ENCODE measurements around the gene NUP133. TPM values are rescaled to one million over a fixed set of nuclear protein-coding genes. Genes with fewer than 3 reads are reported as not detected.
"Not testable (repeated sequence)": the region's sequence is repeated elsewhere in the genome, so short reads cannot be mapped to it uniquely, and the experiment has no call there.

The NUP133 gene
- total RNA-seq, 1 donor from 2014 or later = 32.6 TPM

DNA sequence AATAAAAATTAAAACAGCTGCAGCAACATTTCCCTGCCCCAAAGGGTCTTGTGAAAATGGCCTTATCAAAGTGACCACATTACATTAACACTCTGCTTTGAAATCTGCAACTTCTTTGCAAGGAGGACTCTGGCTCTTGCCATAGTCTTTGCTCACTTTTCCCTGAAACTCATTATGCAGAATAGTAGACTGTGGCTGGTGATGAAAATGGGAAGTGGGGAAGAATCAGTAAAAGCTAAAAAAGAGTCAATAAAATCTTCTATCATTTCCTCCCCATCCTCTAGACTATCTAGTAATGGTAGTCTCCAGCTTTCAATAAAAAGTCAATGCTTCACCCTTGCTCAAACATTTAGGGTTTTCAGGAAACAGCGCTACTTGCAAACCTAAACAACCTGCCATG is 18.6 kb upstream of the NUP133 start:
- no peak for TF ChIP-seq CTCF (IDR thresholded peaks at IDR 0.05)
- Histone ChIP-seq H3K4me3 (no peak overlapping the region), H3K27me3 (ENCODE audit: low read depth) (no peaks in the 10 kb centered on the region), H3K27ac (no peak overlapping the region), H3K9me3 (no peaks in the 10 kb centered on the region), H3K36me3 (peaks cover 100% of the 10 kb centered on the region), H3K4me1 (no peaks in the 10 kb centered on the region)
- no peak for DNase-seq
- intact Hi-C loops (cut with DNase I) = no loop called here
- ATAC-seq = no peak

DNA sequence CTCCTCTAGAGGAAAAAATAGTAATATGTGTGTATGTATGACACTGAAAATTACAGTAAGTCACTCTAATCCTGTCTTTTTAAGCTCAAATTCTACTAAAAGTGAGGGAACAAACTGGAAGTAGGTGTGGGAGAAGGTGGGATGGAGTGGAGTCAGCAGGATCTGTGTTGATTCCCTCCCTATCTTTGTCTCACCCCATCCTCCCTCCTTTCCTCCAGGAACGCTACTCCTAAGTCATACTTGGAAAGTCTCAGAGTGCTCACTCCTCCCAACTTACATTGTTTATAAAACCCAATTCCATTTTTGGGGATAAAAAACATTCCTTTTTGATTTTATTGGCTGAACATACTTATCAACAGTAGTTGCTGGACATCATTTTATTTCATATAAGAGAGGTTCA is 14.9 kb upstream of the NUP133 start:
- Histone ChIP-seq H3K27ac (no peak overlapping the region), H3K4me3 (no peak overlapping the region), H3K9me3 (no peaks in the 10 kb centered on the region), H3K36me3 (peaks cover 95% of the 10 kb centered on the region), H3K4me1 (no peaks in the 10 kb centered on the region), H3K27me3 (ENCODE audit: low read depth) (no peaks in the 10 kb centered on the region)
- no peak for TF ChIP-seq CTCF (IDR thresholded peaks at IDR 0.05)
- no peak for DNase-seq
- no peak for ATAC-seq
- intact Hi-C loops (cut with DNase I) = no loop called here

- peaks cover 39% of the 10 kb centered on the region for H3K36me3 ChIP-seq
- no peaks in the 10 kb centered on the region for H3K9me3 ChIP-seq
- TF ChIP-seq CTCF (IDR thresholded peaks at IDR 0.05) = peak; percentile 76
- no peaks in the 10 kb centered on the region for H3K4me1 ChIP-seq
- DNase-seq (peak; percentile 53), ATAC-seq (peak; percentile 82 to 86)
- no peak overlapping the region for H3K27ac ChIP-seq
- no peak overlapping the region for H3K4me3 ChIP-seq
- no peaks in the 10 kb centered on the region for H3K27me3 ChIP-seq (ENCODE audit: low read depth)
- intact Hi-C loops (cut with DNase I) = no loop called here
Observed at GRCh38 chr1:229514578-229515275, 6.6 kb upstream of the NUP133 start.

DNA sequence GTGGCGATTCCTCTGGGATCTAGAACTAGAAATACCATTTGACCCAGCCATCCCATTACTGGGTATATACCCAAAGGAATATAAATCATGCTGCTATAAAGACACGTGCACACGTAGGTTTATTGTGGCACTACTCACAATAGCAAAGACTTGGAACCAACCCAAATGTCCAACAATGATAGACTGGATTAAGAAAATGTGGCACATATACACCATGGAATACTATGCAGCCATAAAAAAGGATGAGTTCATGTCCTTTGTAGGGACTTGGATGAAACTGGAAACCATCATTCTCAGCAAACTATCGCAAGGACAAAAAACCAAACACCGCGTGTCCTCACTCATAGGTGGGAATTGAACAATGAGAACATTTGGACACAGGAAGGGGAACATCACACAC is 3.5 kb upstream of the NUP133 start:
- ATAC-seq; H3K27me3 ChIP-seq (ENCODE audit: low read depth); H3K9me3 ChIP-seq; intact Hi-C loops (cut with DNase I); H3K4me3 ChIP-seq; H3K36me3 ChIP-seq; H3K27ac ChIP-seq; DNase-seq: not testable (repeated sequence)
- H3K4me1 ChIP-seq = peaks cover 16% of the 10 kb centered on the region

GRCh38 chr1:229511201-229511600 is 3.1 kb upstream of the NUP133 start:
- H3K9me3 ChIP-seq; H3K27me3 ChIP-seq (ENCODE audit: low read depth); H3K4me3 ChIP-seq; H3K36me3 ChIP-seq; H3K27ac ChIP-seq; ATAC-seq; intact Hi-C loops (cut with DNase I); DNase-seq: not testable (repeated sequence)
- H3K4me1 ChIP-seq = peaks cover 20% of the 10 kb centered on the region

GRCh38 chr1:229509576-229509975 is 1.4 kb upstream of the NUP133 start:
- H3K27ac ChIP-seq = no peak overlapping the region
- no peaks in the 10 kb centered on the region for H3K27me3 ChIP-seq (ENCODE audit: low read depth)
- ATAC-seq (no peak), DNase-seq (no peak)
- TF ChIP-seq CTCF (IDR thresholded peaks at IDR 0.05) = no peak
- peaks cover 21% of the 10 kb centered on the region for H3K4me1 ChIP-seq
- no peaks in the 10 kb centered on the region for H3K9me3 ChIP-seq
- H3K36me3 ChIP-seq = peaks cover 9% of the 10 kb centered on the region
- intact Hi-C loops (cut with DNase I) = no loop called here
- no peak overlapping the region for H3K4me3 ChIP-seq
